ENCODE results near the gene FNDC3B. TPM values are rescaled to one million over a fixed set of nuclear protein-coding genes. Genes with fewer than 3 reads are reported as not detected.

The FNDC3B gene
- total and polyA plus RNA-seq, 4 donors, result 13.3 to 175 (median 100) TPM

DNA sequence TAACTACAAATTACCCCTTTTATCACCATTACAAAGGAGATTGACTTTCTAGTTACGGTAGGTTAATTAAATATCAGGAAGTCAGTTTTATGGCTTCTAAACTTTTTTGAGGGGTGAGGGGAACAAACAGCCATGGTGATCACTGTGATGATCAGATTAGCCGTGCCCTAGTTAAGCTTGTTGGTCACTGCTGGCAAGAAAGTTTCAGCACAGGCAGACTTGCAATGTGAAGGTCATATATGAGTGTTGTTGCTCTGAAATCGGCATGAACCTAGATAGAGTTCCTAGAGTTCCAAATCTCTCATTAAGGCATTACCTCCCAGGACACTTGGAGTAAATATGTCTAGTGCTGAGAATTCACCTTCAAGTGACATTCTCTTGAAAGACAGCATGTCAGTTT lies 252.3 kb downstream of the FNDC3B start:
- Histone ChIP-seq H3K4me1 (ENCODE audit: control insufficient read depth in 5 of 5, insufficient read depth in 5 of 5, low read length in 5 of 5) (peaks cover 0 to 21% (median 5%) of the 10 kb centered on the region in 5 donors), H3K9me3 (ENCODE audit: control insufficient read depth in 4 of 4, insufficient read depth in 3 of 4, low read length in 3 of 4) (no peaks in the 10 kb centered on the region), H3K4me3 (no peak overlapping the region), H3K27ac (ENCODE audit: low read depth in 1 of 2, low read length in 1 of 2) (peak overlapping the region in 1 of 2 donors; percentile 63), H3K36me3 (ENCODE audit: control insufficient read depth in 4 of 4, insufficient read depth in 4 of 4, low read length in 4 of 4) (peaks cover 8 to 15% (median 12%) of the 10 kb centered on the region in 4 donors), H3K27me3 (ENCODE audit: control insufficient read depth in 3 of 3, insufficient read depth in 3 of 3, low read length in 2 of 3) (no peaks in the 10 kb centered on the region), H3K9ac (ENCODE audit: insufficient read depth in 1 of 2, low read length in 2 of 2) (no peak overlapping the region)
- ATAC-seq (ENCODE audit: insufficient read depth, low FRiP score) (no peak), DNase-seq (no peak)
- TF ChIP-seq, protein P1, sequence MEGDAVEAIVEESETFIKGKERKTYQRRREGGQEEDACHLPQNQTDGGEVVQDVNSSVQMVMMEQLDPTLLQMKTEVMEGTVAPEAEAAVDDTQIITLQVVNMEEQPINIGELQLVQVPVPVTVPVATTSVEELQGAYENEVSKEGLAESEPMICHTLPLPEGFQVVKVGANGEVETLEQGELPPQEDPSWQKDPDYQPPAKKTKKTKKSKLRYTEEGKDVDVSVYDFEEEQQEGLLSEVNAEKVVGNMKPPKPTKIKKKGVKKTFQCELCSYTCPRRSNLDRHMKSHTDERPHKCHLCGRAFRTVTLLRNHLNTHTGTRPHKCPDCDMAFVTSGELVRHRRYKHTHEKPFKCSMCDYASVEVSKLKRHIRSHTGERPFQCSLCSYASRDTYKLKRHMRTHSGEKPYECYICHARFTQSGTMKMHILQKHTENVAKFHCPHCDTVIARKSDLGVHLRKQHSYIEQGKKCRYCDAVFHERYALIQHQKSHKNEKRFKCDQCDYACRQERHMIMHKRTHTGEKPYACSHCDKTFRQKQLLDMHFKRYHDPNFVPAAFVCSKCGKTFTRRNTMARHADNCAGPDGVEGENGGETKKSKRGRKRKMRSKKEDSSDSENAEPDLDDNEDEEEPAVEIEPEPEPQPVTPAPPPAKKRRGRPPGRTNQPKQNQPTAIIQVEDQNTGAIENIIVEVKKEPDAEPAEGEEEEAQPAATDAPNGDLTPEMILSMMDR (IDR thresholded peaks at IDR 0.05; ENCODE audit: control extremely low read depth, extremely low read depth), result no peak
- 91 to 94% methylated on average over 3 of the region's 3 CpGs for WGBS, 2 donors

DNA sequence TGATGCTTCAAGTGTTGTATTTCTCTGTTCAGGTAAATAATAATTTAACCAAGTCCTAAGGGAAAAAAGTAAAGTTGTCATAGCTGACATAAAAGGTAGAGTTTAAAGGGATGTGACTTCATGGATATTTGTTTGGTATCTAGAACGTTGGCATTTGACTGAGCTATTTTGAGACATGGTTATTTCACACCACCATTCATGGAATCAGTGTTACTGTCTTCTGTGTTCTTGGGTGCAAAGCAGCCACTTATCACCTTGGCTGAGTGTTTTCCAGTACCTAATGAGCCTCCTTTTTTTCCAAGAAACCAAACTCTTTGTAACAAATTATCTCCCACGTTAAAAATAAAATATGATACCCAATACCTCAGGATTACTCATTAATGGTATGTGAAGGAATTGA lies 253.0 kb downstream of the FNDC3B start:
- Histone ChIP-seq H3K27me3 (ENCODE audit: control insufficient read depth in 3 of 3, insufficient read depth in 3 of 3, low read length in 2 of 3) (no peaks in the 10 kb centered on the region), H3K9ac (ENCODE audit: insufficient read depth in 1 of 2, low read length in 2 of 2) (no peak overlapping the region), H3K36me3 (ENCODE audit: control insufficient read depth in 4 of 4, insufficient read depth in 4 of 4, low read length in 4 of 4) (peaks cover 4 to 16% (median 11%) of the 10 kb centered on the region in 4 donors), H3K27ac (ENCODE audit: low read depth in 1 of 2, low read length in 1 of 2) (peak overlapping the region in 1 of 2 donors; percentile 63), H3K9me3 (ENCODE audit: control insufficient read depth in 4 of 4, insufficient read depth in 3 of 4, low read length in 3 of 4) (no peaks in the 10 kb centered on the region), H3K4me1 (ENCODE audit: control insufficient read depth in 5 of 5, insufficient read depth in 5 of 5, low read length in 5 of 5) (peaks cover 0 to 15% (median 0%) of the 10 kb centered on the region in 5 donors), H3K4me3 (no peak overlapping the region)
- TF ChIP-seq, protein P1 (IDR thresholded peaks at IDR 0.05; ENCODE audit: control extremely low read depth, extremely low read depth), result no peak
- WGBS, 2 donors, result 79 to 87% methylated on average over 2 of the region's 2 CpGs
- DNase-seq (no peak), ATAC-seq (ENCODE audit: insufficient read depth, low FRiP score) (no peak)

DNA sequence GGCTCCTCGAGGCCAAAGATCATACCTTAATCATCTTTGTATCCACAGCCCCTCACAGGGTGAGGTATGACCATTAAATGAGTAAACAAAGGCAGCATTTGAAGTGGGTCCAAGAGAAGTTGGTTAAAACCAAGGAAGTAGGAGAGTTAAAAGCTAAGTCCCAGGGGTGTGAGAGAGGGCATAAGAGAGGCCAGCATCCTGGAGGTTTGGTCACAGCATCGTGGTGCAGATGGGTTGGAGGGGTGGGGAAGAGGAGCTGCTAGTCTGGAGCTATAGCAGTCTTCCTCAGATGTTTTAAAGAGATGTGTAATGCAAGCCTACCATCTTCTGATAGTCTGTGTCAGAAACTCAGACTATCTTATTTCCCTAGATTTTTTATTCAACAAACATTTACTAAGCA lies 253.7 kb downstream of the FNDC3B start:
- peaks cover 3 to 16% (median 11%) of the 10 kb centered on the region in 4 donors for H3K36me3 ChIP-seq (ENCODE audit: control insufficient read depth in 4 of 4, insufficient read depth in 4 of 4, low read length in 4 of 4)
- DNase-seq (no peak), ATAC-seq (ENCODE audit: insufficient read depth, low FRiP score) (no peak)
- WGBS, 2 donors, result 87 to 96% methylated on average over 2 of the region's 2 CpGs
- no peaks in the 10 kb centered on the region for H3K9me3 ChIP-seq (ENCODE audit: control insufficient read depth in 4 of 4, insufficient read depth in 3 of 4, low read length in 3 of 4)
- TF ChIP-seq, protein P1 (IDR thresholded peaks at IDR 0.05; ENCODE audit: control extremely low read depth, extremely low read depth), result no peak
- H3K27ac ChIP-seq (ENCODE audit: low read depth in 1 of 2, low read length in 1 of 2), result no peak overlapping the region
- peaks cover 0 to 15% (median 0%) of the 10 kb centered on the region in 5 donors for H3K4me1 ChIP-seq (ENCODE audit: control insufficient read depth in 5 of 5, insufficient read depth in 5 of 5, low read length in 5 of 5)
- H3K27me3 ChIP-seq (ENCODE audit: control insufficient read depth in 3 of 3, insufficient read depth in 3 of 3, low read length in 2 of 3), result no peaks in the 10 kb centered on the region
- H3K9ac ChIP-seq (ENCODE audit: insufficient read depth in 1 of 2, low read length in 2 of 2), result no peak overlapping the region
- H3K4me3 ChIP-seq, result no peak overlapping the region

DNA sequence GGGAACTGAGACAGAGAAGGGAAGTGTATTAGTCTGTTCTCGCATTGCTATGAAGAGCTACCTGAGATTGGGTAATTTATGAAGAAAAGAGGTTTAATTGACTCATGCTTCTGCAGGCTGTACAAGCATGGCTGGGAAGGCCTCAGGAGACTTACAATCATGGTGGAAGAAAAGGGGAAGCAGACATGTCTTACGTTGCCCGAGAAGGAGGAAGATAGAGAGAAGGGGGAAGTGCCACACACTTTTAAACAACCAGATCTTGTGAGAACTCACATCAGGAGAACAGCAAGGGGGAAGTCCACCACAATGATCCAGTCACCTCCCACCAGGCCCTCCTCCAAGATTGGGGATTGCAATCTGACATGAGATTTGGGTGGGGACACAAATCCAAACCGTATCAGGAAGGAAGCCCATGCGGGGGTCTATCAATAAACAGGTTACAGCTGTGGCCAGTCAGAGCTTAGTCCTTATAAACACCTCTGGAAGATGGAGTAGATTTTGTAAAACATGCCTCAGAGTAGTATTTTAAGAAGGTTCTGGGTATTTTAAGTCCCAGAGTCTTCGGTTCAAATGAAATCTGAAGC lies 254.9 kb downstream of the FNDC3B start:
- DNase-seq, result no peak
- Histone ChIP-seq H3K27ac (ENCODE audit: low read depth in 1 of 2, low read length in 1 of 2) (no peak overlapping the region), H3K4me3 (no peak overlapping the region), H3K9me3 (ENCODE audit: control insufficient read depth in 4 of 4, insufficient read depth in 3 of 4, low read length in 3 of 4) (no peaks in the 10 kb centered on the region), H3K4me1 (ENCODE audit: control insufficient read depth in 5 of 5, insufficient read depth in 5 of 5, low read length in 5 of 5) (peaks cover 0 to 7% (median 0%) of the 10 kb centered on the region in 5 donors), H3K36me3 (ENCODE audit: control insufficient read depth in 4 of 4, insufficient read depth in 4 of 4, low read length in 4 of 4) (peaks cover 7 to 16% (median 12%) of the 10 kb centered on the region in 4 donors), H3K9ac (ENCODE audit: insufficient read depth in 1 of 2, low read length in 2 of 2) (no peak overlapping the region), H3K27me3 (ENCODE audit: control insufficient read depth in 3 of 3, insufficient read depth in 3 of 3, low read length in 2 of 3) (no peaks in the 10 kb centered on the region)
- no peak for ATAC-seq (ENCODE audit: insufficient read depth, low FRiP score)
- TF ChIP-seq, protein P1 (IDR thresholded peaks at IDR 0.05; ENCODE audit: control extremely low read depth, extremely low read depth), result no peak
- 52 to 78% methylated on average over 6 of the region's 6 CpGs for WGBS, 2 donors

All from lung (tissue), 12 donors.